Sigmoid colon (tissue), 4 donors: ENCODE data around the gene ZMIZ1.

Experiments used
- CTCF ChIP-seq, 4 experiments: fragments of 450-650 bp in 3 of 4; fragments of 200-600 bp in 1 of 4; IDR thresholded peaks; one replicate each; pipeline ENCODE4 v1.5.1; 2016 to 2019; ENCODE audit warnings: antibody characterized with exemption in 4 of 4, mild to moderate bottlenecking in 3 of 4, moderate library complexity in 2 of 4
- EP300 ChIP-seq, 4 donors: sonication (generic); formaldehyde crosslinking; IDR thresholded peaks; one replicate each; pipeline ENCODE4 v1.6.1; 2017; ENCODE audit warnings: antibody characterized with exemption in 4 of 4
- POLR2A ChIP-seq, 2 donors: fragments of 450-650 bp; IDR thresholded peaks; one replicate each; pipeline ENCODE4 v1.6.1; 2016; ENCODE audit warnings: antibody characterized with exemption in 2 of 2, mild to moderate bottlenecking in 2 of 2, moderate library complexity in 2 of 2
- POLR2AphosphoS5 ChIP-seq, 4 donors: sonication (generic); formaldehyde crosslinking; IDR thresholded peaks; one replicate each; pipeline ENCODE4 v1.6.1; 2017; ENCODE audit warnings: antibody characterized with exemption in 4 of 4

GRCh38 chr10:79046741-79047583 lies 21.8 kb upstream of the ZMIZ1 start:
- no peak for TF ChIP-seq CTCF (IDR thresholded peaks at IDR 0.05)
- no peak for TF ChIP-seq POLR2A (IDR thresholded peaks at IDR 0.05)
- TF ChIP-seq POLR2AphosphoS5 (IDR thresholded peaks at IDR 0.05): no peak
- no peak for TF ChIP-seq EP300 (IDR thresholded peaks at IDR 0.05)
